GM12891 (cell line): ENCODE measurements around the gene GJE1.

ENCODE experiments used
- POLR2A ChIP-seq: IDR thresholded peaks from 2 replicates; pipeline ENCODE4 v1.6.1; 2011; ENCODE audit warnings: low read depth, low read length, control low read depth
- POLR2AphosphoS5 ChIP-seq: IDR thresholded peaks from 2 replicates; pipeline ENCODE4 v1.6.1; 2011; ENCODE audit warnings: low read depth, low read length, control low read depth
- SPI1 ChIP-seq: IDR thresholded peaks from 2 replicates; pipeline ENCODE4 v1.6.1; 2011; ENCODE audit warnings: low read depth, low read length, control low read depth
- TAF1 ChIP-seq: IDR thresholded peaks from 2 replicates; pipeline ENCODE4 v1.6.1; 2011; ENCODE audit warnings: low read depth, low read length, control low read depth

DNA sequence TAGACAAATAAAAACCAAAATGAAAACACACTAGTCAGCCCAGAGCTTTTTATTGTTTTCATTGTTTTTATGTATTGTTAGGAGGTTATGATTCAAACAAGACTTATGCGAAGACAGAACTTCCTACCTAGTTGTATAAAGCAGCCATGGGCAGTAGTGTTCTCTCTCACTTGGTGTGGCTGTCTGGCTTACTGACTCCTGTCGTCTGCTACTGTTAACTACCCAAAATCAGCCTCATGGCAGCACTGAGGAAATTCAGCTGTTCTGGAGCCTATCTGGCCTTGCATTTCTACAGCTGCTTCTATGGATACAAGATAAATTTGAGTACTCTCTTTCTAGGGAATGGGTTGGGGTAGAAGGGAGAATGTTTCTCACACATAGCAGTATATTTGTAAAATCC, 34.8 kb downstream of the GJE1 start:
- TF ChIP-seq SPI1: no peak
- no peak for TF ChIP-seq POLR2A
- no peak for TF ChIP-seq TAF1
- no peak for TF ChIP-seq POLR2AphosphoS5
